DND-41 (cell line): ENCODE measurements around the gene TRIM40.

ENCODE experiments used
- EZH2 ChIP-seq: IDR thresholded peaks from 3 replicates; pipeline ENCODE4 v1.6.1; 2012; ENCODE audit warnings: borderline replicate concordance, low read depth, mild to moderate bottlenecking, moderate library complexity, low read length, inconsistent platforms; ENCODE audit not compliant: severe bottlenecking
- TF ChIP-seq, protein P1 (sequence below): IDR thresholded peaks from 2 replicates; pipeline ENCODE4 v1.5.1; 2012; ENCODE audit warnings: borderline replicate concordance, low read length, moderate library complexity, mild to moderate bottlenecking; ENCODE audit not compliant: poor library complexity, severe bottlenecking; ENCODE audit errors: extremely low read depth

DNA sequence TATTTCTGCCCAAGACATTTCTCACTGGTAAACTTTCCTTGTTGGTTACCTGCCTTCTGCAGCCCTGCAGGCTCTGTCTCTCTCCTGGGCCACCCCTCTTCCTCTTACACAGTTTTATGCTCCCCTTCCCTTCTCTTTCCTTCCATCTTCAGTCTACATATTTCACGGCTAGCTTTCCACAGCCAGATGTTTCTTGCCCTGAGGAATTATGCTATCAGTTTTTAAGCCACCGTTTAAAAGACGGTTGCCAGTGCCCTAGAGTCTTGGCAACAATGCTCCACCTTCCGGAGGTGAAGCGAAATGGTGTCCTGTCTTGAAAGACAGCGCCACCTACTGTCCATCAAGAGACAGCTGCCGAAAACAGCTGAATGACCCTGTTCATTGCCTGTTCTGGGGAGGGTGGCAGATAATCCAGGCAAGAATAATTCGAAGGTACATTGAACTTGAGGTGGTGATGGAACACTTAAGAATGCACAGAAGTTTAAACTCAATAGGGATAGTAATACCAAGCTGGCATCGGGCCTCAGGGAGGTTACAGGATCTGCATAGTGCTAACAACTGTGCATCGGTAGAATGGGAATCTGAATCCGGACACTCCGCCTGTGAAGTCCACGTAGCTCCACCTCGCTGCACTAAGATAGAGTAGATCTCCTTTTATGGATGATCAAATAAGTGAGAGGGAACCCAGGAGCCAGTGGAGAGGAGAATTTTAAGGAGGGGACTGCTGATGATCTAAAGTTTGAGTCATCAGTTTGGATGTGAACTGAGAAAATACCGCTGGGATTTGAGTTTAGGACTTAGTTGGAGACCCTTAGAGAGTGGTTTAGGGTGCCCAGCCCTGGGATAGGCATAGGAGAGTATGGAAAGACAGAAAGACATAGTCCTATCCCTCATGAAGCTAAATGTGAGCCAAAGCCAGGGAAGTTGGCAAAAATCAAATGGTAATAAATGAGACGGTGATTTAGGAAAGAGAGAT, 4.8 kb upstream of the TRIM40 start:
- TF ChIP-seq, protein P1, sequence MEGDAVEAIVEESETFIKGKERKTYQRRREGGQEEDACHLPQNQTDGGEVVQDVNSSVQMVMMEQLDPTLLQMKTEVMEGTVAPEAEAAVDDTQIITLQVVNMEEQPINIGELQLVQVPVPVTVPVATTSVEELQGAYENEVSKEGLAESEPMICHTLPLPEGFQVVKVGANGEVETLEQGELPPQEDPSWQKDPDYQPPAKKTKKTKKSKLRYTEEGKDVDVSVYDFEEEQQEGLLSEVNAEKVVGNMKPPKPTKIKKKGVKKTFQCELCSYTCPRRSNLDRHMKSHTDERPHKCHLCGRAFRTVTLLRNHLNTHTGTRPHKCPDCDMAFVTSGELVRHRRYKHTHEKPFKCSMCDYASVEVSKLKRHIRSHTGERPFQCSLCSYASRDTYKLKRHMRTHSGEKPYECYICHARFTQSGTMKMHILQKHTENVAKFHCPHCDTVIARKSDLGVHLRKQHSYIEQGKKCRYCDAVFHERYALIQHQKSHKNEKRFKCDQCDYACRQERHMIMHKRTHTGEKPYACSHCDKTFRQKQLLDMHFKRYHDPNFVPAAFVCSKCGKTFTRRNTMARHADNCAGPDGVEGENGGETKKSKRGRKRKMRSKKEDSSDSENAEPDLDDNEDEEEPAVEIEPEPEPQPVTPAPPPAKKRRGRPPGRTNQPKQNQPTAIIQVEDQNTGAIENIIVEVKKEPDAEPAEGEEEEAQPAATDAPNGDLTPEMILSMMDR, result peak; percentile 99
- TF ChIP-seq EZH2, result no peak
